Stimulated activated CD8-positive, alpha-beta memory T cell treated with anti-CD3 and anti-CD28 coated beads, Interleukin-4, amount 100 ng/mL, for 24 hours (primary cell): ENCODE results near the gene DGKB.
"Not testable (repeated sequence)": the region's sequence is repeated elsewhere in the genome, so short reads cannot be mapped to it uniquely, and the experiment has no call there.

Experiments
- DNase-seq: peaks from one replicate; pipeline ENCODE4 v3.0.0-alpha.2; 2020; ENCODE audit warnings: low read depth

Gene DGKB

GRCh38 chr7:14288701-14289100 lies 613.9 kb downstream of the DGKB start:
- no peak for DNase-seq

GRCh38 chr7:14287398-14287797 lies 615.2 kb downstream of the DGKB start:
- no peak for DNase-seq

GRCh38 chr7:14286036-14286435 lies 616.5 kb downstream of the DGKB start:
- DNase-seq, result no peak

- DNase-seq, result not testable (repeated sequence)
Measured at GRCh38 chr7:14279065-14279871, 623.3 kb downstream of the DGKB start.

GRCh38 chr7:14275356-14275755 lies 627.2 kb downstream of the DGKB start:
- no peak for DNase-seq

- DNase-seq, result no peak
Measured at GRCh38 chr7:14271441-14271840, 631.1 kb downstream of the DGKB start.

- no peak for DNase-seq
Measured at GRCh38 chr7:14270099-14270498, 632.5 kb downstream of the DGKB start.

GRCh38 chr7:14260011-14260410 lies 642.5 kb downstream of the DGKB start:
- no peak for DNase-seq

GRCh38 chr7:14258861-14259260 lies 643.7 kb downstream of the DGKB start:
- DNase-seq, result no peak

- DNase-seq, result no peak
Measured at GRCh38 chr7:14258441-14258840, 644.1 kb downstream of the DGKB start.

GRCh38 chr7:14252458-14252857 lies 650.1 kb downstream of the DGKB start:
- DNase-seq, result no peak

GRCh38 chr7:14242175-14242574 lies 660.4 kb downstream of the DGKB start:
- DNase-seq, result no peak

GRCh38 chr7:14236834-14237233 lies 665.7 kb downstream of the DGKB start:
- DNase-seq, result no peak

- no peak for DNase-seq
Measured at GRCh38 chr7:14235056-14235455, 667.5 kb downstream of the DGKB start.

- DNase-seq, result no peak
Measured at GRCh38 chr7:14233868-14234369, 668.6 kb downstream of the DGKB start.

GRCh38 chr7:14233076-14233867 lies 669.3 kb downstream of the DGKB start:
- no peak for DNase-seq

GRCh38 chr7:14229047-14229446 lies 673.5 kb downstream of the DGKB start:
- no peak for DNase-seq

GRCh38 chr7:14228341-14228740 lies 674.2 kb downstream of the DGKB start:
- DNase-seq, result no peak

GRCh38 chr7:14226126-14226525 lies 676.4 kb downstream of the DGKB start:
- DNase-seq, result no peak

- DNase-seq, result no peak
Measured at GRCh38 chr7:14219125-14219524, 683.4 kb downstream of the DGKB start.

GRCh38 chr7:14218338-14218737 lies 684.2 kb downstream of the DGKB start:
- DNase-seq, result no peak

- no peak for DNase-seq
Measured at GRCh38 chr7:14209896-14210484, 692.6 kb downstream of the DGKB start.

- DNase-seq, result no peak
Measured at GRCh38 chr7:14207711-14208110, 694.8 kb downstream of the DGKB start.
